Measurements from ENCODE around the gene TMEM191C.
"Not testable (repeated sequence)": the region's sequence is repeated elsewhere in the genome, so short reads cannot be mapped to it uniquely, and the experiment has no call there.

Gene TMEM191C

DNA sequence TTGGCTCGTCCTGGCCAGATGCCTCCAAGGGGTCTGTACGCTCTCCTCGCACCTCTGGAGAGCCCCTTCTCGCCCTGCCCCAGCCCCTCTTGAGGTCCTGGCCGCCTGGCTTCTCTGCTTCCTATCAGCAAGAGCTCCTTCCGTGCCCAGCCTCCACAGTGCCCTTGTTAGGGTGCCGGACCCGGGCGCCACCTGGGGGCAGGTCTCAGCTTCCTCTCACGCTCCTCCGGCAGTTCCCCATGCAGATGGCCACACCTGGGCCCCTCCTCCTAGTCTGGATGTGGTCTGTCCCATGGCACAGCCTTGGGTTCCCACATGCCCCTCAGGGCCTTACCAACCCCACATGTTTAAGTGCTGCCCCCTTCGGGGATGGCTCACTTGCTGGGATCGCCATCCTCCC, 6.5 kb downstream of the TMEM191C start:
- DNase-seq (ENCODE audit: low read depth in 3 of 3): not testable (repeated sequence)

- not testable (repeated sequence) for DNase-seq (ENCODE audit: low read depth in 3 of 3)
Measured at GRCh38 chr22:21484039-21484438, 16.9 kb downstream of the TMEM191C start.

- not testable (repeated sequence) for DNase-seq (ENCODE audit: low read depth in 3 of 3)
Measured at GRCh38 chr22:21487723-21488122, 20.5 kb downstream of the TMEM191C start.

DNA sequence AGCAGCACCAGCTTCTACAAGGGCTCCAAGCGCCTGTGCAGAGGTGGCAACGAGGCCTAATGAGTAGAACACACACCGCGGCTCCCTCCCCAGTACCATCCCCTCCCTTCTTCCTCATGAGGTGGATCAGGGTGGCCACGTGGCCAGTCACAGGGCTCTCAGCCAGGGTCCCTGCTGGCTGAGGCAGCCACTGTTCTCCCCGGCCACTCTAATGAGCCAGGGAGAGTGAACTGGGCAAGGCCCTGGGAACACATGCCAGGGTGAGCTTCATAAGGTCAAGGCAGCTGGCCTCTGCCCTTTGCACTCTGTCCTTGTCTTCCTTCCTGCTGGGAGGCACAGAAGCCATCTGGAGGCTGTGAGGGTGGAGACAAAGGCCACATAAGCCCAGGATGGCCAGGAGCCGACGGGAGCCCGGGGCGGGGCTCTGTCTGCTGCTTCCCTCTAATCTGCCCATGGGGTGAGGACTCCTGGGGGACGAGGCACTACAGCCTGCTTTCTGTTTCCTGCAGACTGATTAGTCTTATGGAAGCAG, 22.0 kb downstream of the TMEM191C start:
- DNase-seq (ENCODE audit: low read depth in 3 of 3): not testable (repeated sequence)

- DNase-seq (ENCODE audit: low read depth in 3 of 3): not testable (repeated sequence)
Measured at GRCh38 chr22:21490556-21490955, 23.4 kb downstream of the TMEM191C start.

- not testable (repeated sequence) for DNase-seq (ENCODE audit: low read depth in 3 of 3)
Measured at GRCh38 chr22:21492271-21492670, 25.1 kb downstream of the TMEM191C start.

GRCh38 chr22:21493789-21494782, 26.9 kb downstream of the TMEM191C start:
- not testable (repeated sequence) for DNase-seq (ENCODE audit: low read depth in 3 of 3)

- not testable (repeated sequence) for DNase-seq (ENCODE audit: low read depth in 3 of 3)
Measured at GRCh38 chr22:21497984-21498383, 30.8 kb downstream of the TMEM191C start.

- DNase-seq (ENCODE audit: low read depth in 3 of 3): not testable (repeated sequence)
Measured at GRCh38 chr22:21498489-21498888, 31.3 kb downstream of the TMEM191C start.

DNA sequence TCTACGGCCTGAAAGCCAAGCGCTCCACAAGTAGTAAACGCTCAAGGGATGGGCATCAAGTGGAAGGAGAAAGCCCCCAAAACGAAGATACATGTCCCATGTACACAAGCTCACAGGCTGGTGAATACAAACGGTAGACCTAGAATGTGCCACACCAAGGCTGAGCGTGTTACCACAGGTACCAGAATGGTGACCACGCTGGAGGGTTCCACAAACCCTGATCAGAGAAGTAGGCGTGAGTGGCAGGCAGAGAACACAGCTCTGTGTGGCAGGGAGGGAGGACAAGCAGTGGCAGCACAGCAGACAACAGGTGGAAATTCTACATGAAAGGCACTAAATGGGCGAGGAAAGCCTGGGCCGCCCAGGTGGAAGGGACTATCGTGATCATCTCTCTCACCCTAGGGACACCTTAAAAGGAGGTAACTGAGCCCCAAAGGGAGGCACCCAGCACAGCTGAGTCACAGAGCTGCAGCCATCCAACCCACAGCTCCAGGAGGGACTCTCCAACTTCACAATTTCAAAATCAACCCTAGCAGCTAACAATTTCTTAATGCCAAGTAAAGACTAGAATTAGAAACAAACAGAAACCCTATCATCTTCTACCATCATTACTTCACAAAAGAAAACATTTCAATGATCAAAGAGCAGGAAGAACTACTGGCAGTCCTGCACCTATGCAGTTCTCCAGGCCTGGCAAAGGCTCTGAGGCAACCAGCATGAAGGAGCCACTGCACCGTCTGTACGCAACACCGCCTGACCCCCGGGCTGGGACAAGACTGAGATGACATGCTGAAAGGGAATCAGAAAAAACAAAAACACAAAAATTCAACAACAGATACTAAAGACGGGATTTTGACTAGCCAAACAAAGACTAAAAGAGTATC, 32.7 kb downstream of the TMEM191C start:
- not testable (repeated sequence) for DNase-seq (ENCODE audit: low read depth in 3 of 3)

GRCh38 chr22:21510397-21510796, 43.2 kb downstream of the TMEM191C start:
- DNase-seq (ENCODE audit: low read depth in 3 of 3): not testable (repeated sequence)

DNA sequence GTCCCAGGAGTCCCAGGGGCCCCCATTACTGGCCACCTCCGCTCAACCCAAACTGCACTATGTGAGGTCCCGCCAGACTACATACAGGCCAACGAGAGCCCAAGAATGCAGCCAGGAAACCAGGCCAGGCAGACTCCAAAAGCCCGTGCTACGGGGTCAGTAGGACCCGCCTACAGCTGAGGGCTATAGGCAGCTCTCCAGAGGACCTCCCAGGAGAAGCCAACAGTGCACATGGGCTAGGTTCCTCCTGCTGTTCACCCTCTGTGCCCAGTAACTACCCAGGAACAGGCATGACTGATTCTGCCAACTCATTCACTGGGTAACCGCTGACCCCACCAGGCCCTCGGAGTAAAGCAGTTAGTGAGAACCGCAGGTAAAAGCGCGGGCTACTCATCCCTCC, 44.8 kb downstream of the TMEM191C start:
- not testable (repeated sequence) for DNase-seq (ENCODE audit: low read depth in 3 of 3)

GRCh38 chr22:21514117-21514516, 46.9 kb downstream of the TMEM191C start:
- DNase-seq (ENCODE audit: low read depth in 3 of 3): not testable (repeated sequence)

- not testable (repeated sequence) for DNase-seq (ENCODE audit: low read depth in 3 of 3)
Measured at GRCh38 chr22:21515234-21515633, 48.0 kb downstream of the TMEM191C start.

DNA sequence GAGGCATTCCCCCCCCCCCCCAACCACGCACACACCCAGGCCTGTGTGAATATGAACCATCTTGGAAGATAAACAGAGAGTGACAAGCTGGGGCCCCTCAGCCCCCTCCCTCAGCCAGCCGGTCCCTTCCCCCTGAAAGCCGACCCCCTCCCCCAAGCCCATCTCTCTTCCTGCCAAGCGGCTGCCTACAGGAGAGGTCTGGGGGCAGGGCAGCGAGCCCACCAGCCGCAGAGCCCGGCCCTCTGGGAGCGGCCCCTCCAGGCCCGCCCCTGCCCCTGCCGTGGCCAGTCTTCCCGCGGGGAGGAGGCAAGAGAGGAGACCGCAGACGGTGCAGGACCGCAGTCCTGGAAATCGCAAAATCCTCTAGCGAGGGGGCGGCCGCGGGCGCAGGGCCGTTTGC, 49.3 kb downstream of the TMEM191C start:
- DNase-seq (ENCODE audit: low read depth in 3 of 3): not testable (repeated sequence)

DNA sequence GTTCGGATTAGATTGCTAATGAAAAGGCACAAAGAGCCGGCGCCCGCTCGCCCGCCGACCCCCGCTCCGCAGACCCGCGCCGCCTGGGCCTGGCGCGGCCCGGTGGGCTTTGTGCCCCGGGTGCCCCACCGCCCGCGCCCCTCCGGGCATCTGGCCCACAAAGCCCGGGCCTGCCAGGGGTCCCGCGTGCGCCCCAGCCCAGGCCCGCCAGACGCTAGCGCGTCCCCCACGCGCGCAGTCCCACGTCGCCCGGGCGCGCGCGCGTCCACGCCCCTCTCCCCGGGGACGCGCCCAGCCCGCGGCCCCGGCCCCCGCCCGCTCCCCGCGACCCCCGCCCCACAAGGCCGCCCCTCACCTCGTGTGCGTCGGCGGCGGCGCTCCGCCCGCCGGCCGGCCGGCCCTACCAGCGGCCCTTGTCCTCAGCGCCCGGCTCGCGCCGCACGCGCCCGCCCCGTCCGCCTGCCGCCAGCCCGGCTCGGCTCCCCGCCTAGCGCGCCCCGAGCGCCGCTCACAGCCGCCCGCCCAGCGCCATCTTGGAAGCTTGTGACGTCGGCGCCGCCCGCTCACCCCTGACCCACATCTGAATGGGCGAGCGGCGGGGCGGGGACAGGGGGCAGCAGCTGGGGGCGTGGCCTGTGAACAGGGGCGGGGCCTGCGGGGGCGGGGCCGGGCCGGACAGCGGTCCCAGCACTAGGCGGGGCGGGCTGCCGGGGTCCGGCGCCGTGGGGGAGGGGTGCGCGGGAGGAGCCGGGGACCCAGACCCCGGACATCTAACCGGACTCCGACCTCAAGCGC, 50.0 kb downstream of the TMEM191C start:
- not testable (repeated sequence) for DNase-seq (ENCODE audit: low read depth in 3 of 3)

Measured in stimulated activated CD4-positive, alpha-beta T cell treated with anti-CD3 and anti-CD28 coated beads, TNF-alpha, amount 100 ng/mL, for 24 hours (primary cell).